ENCODE measurements around the gene KCTD12. TPM values are rescaled to one million over a fixed set of nuclear protein-coding genes. Genes with fewer than 3 reads are reported as not detected.

Gene KCTD12
- total RNA-seq, 2 experiments from 2014 or later, result 0.08 TPM; not detected in 1

GRCh38 chr13:76886005-76886291 lies 257 bp downstream of the KCTD12 start:
- intact Hi-C loops (cut with micrococcal nuclease; ENCODE audit: unreplicated experiment), result loop anchor here (5.0 kb wide), 1 partner anchor 811 kb away; the partner anchor contains the start of gene SLAIN1
- Histone ChIP-seq H3K79me2 (ENCODE audit: insufficient read depth, low read depth, low read length) (no peaks in the 10 kb centered on the region), H3K4me2 (ENCODE audit: low read length) (peak overlapping the region; percentile 80)

DNA sequence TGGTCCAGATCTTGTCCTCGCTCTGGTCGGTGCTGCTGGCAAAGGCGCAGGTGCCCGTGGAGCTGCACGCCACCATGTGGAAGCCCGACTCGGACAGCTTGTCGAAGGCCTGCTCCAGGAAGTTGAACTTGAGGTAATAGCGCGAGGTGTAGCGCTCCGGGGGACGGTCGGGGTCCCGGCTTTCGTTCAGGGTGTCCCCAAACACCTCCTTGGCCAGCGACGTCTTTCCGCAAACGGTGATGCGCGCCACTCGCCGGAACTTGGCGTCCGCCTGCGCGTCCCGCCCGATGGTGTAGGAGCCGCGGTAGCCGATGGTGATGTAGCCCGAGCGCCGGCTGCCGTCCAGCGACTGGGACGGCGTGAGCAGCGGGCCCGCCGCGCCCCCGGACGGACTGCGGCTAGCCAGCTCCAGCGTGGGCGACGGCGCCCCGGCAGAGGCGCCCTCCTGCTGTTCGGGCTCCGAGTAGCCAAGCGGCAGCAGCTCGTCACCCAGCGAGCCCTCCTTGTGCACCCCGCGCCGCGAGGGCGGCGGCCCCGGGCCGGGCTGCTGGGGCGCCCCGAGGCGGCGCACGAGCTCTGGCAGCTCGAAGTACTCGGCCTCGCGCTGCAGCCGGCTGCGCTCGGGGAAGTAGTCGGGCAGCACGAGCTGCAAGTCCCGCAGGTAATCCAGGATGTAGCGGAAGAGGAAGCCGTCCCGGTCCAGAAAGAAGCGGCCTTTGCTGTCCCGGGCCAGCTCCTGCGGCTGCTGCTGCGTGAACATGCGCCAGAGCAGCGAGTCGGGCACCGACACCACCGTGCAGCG lies 801 bp downstream of the KCTD12 start:
- Histone ChIP-seq H3K4me2 (ENCODE audit: low read length) (peak overlapping the region; percentile 80), H3K9me3 (ENCODE audit: low read length) (no peaks in the 10 kb centered on the region), H4K20me1 (ENCODE audit: insufficient read depth, low read length) (no peaks in the 10 kb centered on the region), H3K36me3 (ENCODE audit: insufficient read depth, low read length) (no peaks in the 10 kb centered on the region), H2AFZ (ENCODE audit: low read length) (peak overlapping the region; percentile 34; the same call in 1 of the 2 replicates), H3K4me3 (ENCODE audit: low read depth, low read length, poor library complexity, severe bottlenecking) (peak overlapping the region; percentile 62), H3K4me1 (ENCODE audit: insufficient read depth, low read length, poor library complexity, severe bottlenecking) (no peaks in the 10 kb centered on the region), H3K79me2 (ENCODE audit: insufficient read depth, low read depth, low read length) (no peaks in the 10 kb centered on the region), H3K27ac (ENCODE audit: low read depth, low read length, poor library complexity, severe bottlenecking) (no peak overlapping the region), H3K9me2 (ENCODE audit: insufficient read depth, low read length) (no peaks in the 10 kb centered on the region)
- POLR2A ChIA-PET, result interaction anchor here (0.6 to 0.7 kb wide), 2 partner anchors 27 to 629 kb away, joined by 3 to 6 read pairs; no protein-coding TSS in a partner anchor
- TF ChIP-seq EZH2phosphoT487 (IDR thresholded peaks at IDR 0.05; ENCODE audit: borderline replicate concordance, low read depth, low read length), result no peak
- TF ChIP-seq, protein P1, sequence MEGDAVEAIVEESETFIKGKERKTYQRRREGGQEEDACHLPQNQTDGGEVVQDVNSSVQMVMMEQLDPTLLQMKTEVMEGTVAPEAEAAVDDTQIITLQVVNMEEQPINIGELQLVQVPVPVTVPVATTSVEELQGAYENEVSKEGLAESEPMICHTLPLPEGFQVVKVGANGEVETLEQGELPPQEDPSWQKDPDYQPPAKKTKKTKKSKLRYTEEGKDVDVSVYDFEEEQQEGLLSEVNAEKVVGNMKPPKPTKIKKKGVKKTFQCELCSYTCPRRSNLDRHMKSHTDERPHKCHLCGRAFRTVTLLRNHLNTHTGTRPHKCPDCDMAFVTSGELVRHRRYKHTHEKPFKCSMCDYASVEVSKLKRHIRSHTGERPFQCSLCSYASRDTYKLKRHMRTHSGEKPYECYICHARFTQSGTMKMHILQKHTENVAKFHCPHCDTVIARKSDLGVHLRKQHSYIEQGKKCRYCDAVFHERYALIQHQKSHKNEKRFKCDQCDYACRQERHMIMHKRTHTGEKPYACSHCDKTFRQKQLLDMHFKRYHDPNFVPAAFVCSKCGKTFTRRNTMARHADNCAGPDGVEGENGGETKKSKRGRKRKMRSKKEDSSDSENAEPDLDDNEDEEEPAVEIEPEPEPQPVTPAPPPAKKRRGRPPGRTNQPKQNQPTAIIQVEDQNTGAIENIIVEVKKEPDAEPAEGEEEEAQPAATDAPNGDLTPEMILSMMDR (conservative IDR thresholded peaks at IDR 0.05; ENCODE audit: low read length), result 0 out of 2 replicates have a peak, but pooled peaks have one; percentile 1
- CTCF ChIA-PET (ENCODE audit: unreplicated experiment), result interaction anchor here (0.6 to 1.0 kb wide), 4 partner anchors 17 to 255 kb away, joined by 3 to 4 read pairs (median 4); no protein-coding TSS in a partner anchor
- BruUV-seq (replicated peaks), result no TSS peak
- peak; percentile 36 for DNase-seq (ENCODE audit: low spot score)
- intact Hi-C loops (cut with micrococcal nuclease; ENCODE audit: unreplicated experiment), result loop anchor here (5.0 kb wide), 1 partner anchor 812 kb away; the partner anchor contains the start of gene SLAIN1

More at GRCh38 chr13:76886005-76886291, 257 bp downstream of the KCTD12 start:
- Histone ChIP-seq H3K4me3 (ENCODE audit: low read depth, low read length, poor library complexity, severe bottlenecking) (peak overlapping the region; percentile 62), H3K27ac (ENCODE audit: low read depth, low read length, poor library complexity, severe bottlenecking) (no peak overlapping the region), H3K9me2 (ENCODE audit: insufficient read depth, low read length) (no peaks in the 10 kb centered on the region), H3K4me1 (ENCODE audit: insufficient read depth, low read length, poor library complexity, severe bottlenecking) (no peaks in the 10 kb centered on the region), H2AFZ (ENCODE audit: low read length) (peak overlapping the region; percentile 34; the same call in 1 of the 2 replicates), H3K9me3 (ENCODE audit: low read length) (no peaks in the 10 kb centered on the region), H4K20me1 (ENCODE audit: insufficient read depth, low read length) (no peaks in the 10 kb centered on the region), H3K36me3 (ENCODE audit: insufficient read depth, low read length) (no peaks in the 10 kb centered on the region)
- ChIA-PET POLR2A (interaction anchor here (0.6 to 0.7 kb wide), 2 partner anchors 27 to 628 kb away, joined by 3 to 6 read pairs; no protein-coding TSS in a partner anchor), CTCF (ENCODE audit: unreplicated experiment) (interaction anchor here (0.6 to 0.8 kb wide), 3 partner anchors 16 to 255 kb away, joined by 3 to 4 read pairs (median 4); no protein-coding TSS in a partner anchor)
- TF ChIP-seq, protein P1 (conservative IDR thresholded peaks at IDR 0.05; ENCODE audit: low read length), result no peak
- TF ChIP-seq EZH2phosphoT487 (IDR thresholded peaks at IDR 0.05; ENCODE audit: borderline replicate concordance, low read depth, low read length), result no peak
- no TSS peak for BruUV-seq (replicated peaks)
- no peak for DNase-seq (ENCODE audit: low spot score)

DNA sequence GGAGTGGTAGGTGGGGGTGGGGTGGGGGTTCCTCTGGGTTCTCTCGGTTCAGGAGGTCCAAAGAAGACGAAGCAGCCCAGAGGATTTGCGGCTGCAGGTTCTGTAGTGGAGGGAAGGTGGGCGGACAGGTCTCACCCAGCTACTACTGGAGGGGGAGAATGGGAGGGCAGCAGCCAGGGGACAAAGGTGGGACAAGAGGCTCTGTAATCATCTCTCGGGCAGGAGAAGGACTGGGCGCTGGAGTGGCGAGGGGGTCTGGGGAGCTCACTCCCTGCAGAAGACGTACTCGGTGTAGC lies 1.4 kb downstream of the KCTD12 start:
- CTCF ChIA-PET (ENCODE audit: unreplicated experiment), result interaction anchor here (1.0 kb wide), 1 partner anchor 17 kb away, joined by 4 read pairs; no protein-coding TSS in a partner anchor
- DNase-seq (ENCODE audit: low spot score), result no peak
- Histone ChIP-seq H2AFZ (ENCODE audit: low read length) (no peak overlapping the region), H3K4me2 (ENCODE audit: low read length) (no peak overlapping the region), H3K27ac (ENCODE audit: low read depth, low read length, poor library complexity, severe bottlenecking) (no peak overlapping the region), H3K4me1 (ENCODE audit: insufficient read depth, low read length, poor library complexity, severe bottlenecking) (no peaks in the 10 kb centered on the region), H3K4me3 (ENCODE audit: low read depth, low read length, poor library complexity, severe bottlenecking) (no peak overlapping the region), H3K9me3 (ENCODE audit: low read length) (no peaks in the 10 kb centered on the region), H4K20me1 (ENCODE audit: insufficient read depth, low read length) (no peaks in the 10 kb centered on the region), H3K36me3 (ENCODE audit: insufficient read depth, low read length) (no peaks in the 10 kb centered on the region), H3K79me2 (ENCODE audit: insufficient read depth, low read depth, low read length) (no peaks in the 10 kb centered on the region), H3K9me2 (ENCODE audit: insufficient read depth, low read length) (no peaks in the 10 kb centered on the region)
- BruUV-seq (replicated peaks), result no TSS peak
- POLR2A ChIA-PET, result no interaction called here
- no peak for TF ChIP-seq EZH2phosphoT487 (IDR thresholded peaks at IDR 0.05; ENCODE audit: borderline replicate concordance, low read depth, low read length)
- TF ChIP-seq, protein P1 (conservative IDR thresholded peaks at IDR 0.05; ENCODE audit: low read length), result no peak
- intact Hi-C loops (cut with micrococcal nuclease; ENCODE audit: unreplicated experiment), result loop anchor here (5.0 kb wide), 1 partner anchor 812 kb away; the partner anchor contains the start of gene SLAIN1
